Smooth muscle cell (in vitro differentiated cells): ENCODE data around the gene PCDHGB5. TPM values are rescaled to one million over a fixed set of nuclear protein-coding genes. Genes with fewer than 3 reads are reported as not detected.
"Not testable (repeated sequence)": the region's sequence is repeated elsewhere in the genome, so short reads cannot be mapped to it uniquely, and the experiment has no call there.

Experiments used
- DNase-seq: peaks from one replicate; lab custom pipeline; 2025; ENCODE audit not compliant: unreplicated experiment; lab: John Stamatoyannopoulos, UW
- H2AFZ ChIP-seq: fragments of 200-600 bp; sonication (generic); 2 replicates; pipeline ENCODE4 v1.6.0; 2016; ENCODE audit warnings: antibody characterized with exemption, low read depth, mild to moderate bottlenecking
- H3F3A ChIP-seq: fragments of 200-600 bp; sonication (generic); 2 replicates; pipeline ENCODE4 v1.6.0; 2017; ENCODE audit warnings: antibody characterized with exemption, low read depth
- H3K27ac ChIP-seq: fragments of 200-600 bp; sonication (generic); 2 replicates; pipeline ENCODE4 v1.5.1; 2016; ENCODE audit warnings: low read depth, mild to moderate bottlenecking
- H3K27me3 ChIP-seq: fragments of 200-600 bp; sonication (generic); 2 replicates; pipeline ENCODE4 v1.6.1; 2016; ENCODE audit warnings: low read depth, mild to moderate bottlenecking
- H3K36me3 ChIP-seq: fragments of 200-600 bp; sonication (generic); 2 replicates; pipeline ENCODE4 v1.5.1; 2016; ENCODE audit warnings: low read depth
- H3K4me1 ChIP-seq: fragments of 200-600 bp; sonication (generic); 2 replicates; pipeline ENCODE4 v1.5.1; 2016; ENCODE audit warnings: low read depth
- H3K4me2 ChIP-seq: fragments of 200-600 bp; sonication (generic); 2 replicates; pipeline ENCODE4 v1.6.0; 2016; ENCODE audit warnings: mild to moderate bottlenecking
- H3K4me3 ChIP-seq: fragments of 200-600 bp; sonication (generic); 2 replicates; pipeline ENCODE4 v1.5.1; 2016; ENCODE audit warnings: mild to moderate bottlenecking
- H3K79me2 ChIP-seq: fragments of 200-600 bp; sonication (generic); 2 replicates; pipeline ENCODE4 v1.6.0; 2016; ENCODE audit warnings: low read depth, mild to moderate bottlenecking
- H3K9ac ChIP-seq: fragments of 200-600 bp; sonication (generic); 2 replicates; pipeline ENCODE4 v1.6.0; 2016; ENCODE audit warnings: low read depth
- H3K9me3 ChIP-seq: fragments of 200-600 bp; sonication (generic); replicated peaks from 2 replicates; pipeline ENCODE4 v1.5.1; 2016; ENCODE audit warnings: low read depth
- H4K20me1 ChIP-seq: fragments of 200-600 bp; sonication (generic); 2 replicates; pipeline ENCODE4 v1.6.0; 2016; ENCODE audit warnings: low read depth
- WGBS: methylation state at CpG from one replicate; pipeline ENCODE4 v1.1.7; 2016; ENCODE audit warnings: low lambda C conversion rate; 5-methylcytosine and 5-hydroxymethylcytosine counted together
- polyA plus RNA-seq: library from polyadenylated mRNA; unstranded; fragments of >200 nt; fragmentation: Nextera tagmentation; extraction: Ambion mirVana; gene quantifications from 2 replicates; pipeline ENCODE4 v1.2.1, GENCODE V29; 2016
- total RNA-seq: library from RNA; depleted of rRNA; stranded (reverse); fragments of >200 nt; gene quantifications from 2 replicates; pipeline ENCODE4 v1.2.3, GENCODE V29; 2014
- TF ChIP-seq, protein P1 (sequence below): fragments of 200-600 bp; sonication (generic); IDR thresholded peaks from 2 replicates; pipeline ENCODE4 v1.5.1; 2017; ENCODE audit warnings: borderline replicate concordance, mild to moderate bottlenecking, antibody characterized with exemption; ENCODE audit not compliant: insufficient read depth, poor library complexity, severe bottlenecking

PCDHGB5 gene
- total and polyA plus RNA-seq, 2 experiments from 2014 or later = 3.3 to 4.2 TPM

DNA sequence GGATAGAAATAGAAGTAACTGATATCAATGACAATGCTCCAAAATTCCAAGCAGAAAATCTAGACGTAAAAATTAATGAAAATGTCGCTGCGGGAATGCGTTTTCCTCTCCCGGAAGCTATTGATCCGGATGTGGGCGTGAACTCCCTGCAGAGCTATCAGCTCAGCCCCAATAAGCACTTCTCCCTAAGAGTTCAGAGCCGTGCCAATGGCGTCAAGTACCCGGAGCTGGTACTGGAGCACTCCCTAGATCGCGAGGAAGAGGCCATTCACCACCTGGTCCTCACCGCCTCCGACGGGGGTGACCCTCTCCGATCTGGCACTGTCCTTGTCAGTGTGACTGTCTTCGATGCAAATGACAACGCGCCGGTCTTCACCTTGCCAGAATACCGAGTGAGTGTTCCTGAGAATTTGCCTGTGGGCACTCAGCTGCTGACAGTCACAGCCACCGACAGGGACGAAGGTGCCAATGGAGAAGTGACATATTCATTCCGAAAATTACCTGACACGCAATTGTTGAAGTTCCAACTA, 15.9 kb downstream of the PCDHGB5 start:
- H3K27me3 ChIP-seq = no peaks in the 10 kb centered on the region
- peaks cover 5% of the 10 kb centered on the region for H3K4me1 ChIP-seq
- peaks cover 38% of the 10 kb centered on the region for H3K79me2 ChIP-seq
- no peaks in the 10 kb centered on the region for H3F3A ChIP-seq
- peak overlapping the region; percentile 66 for H3K4me3 ChIP-seq
- H3K9ac ChIP-seq = no peak overlapping the region
- peak overlapping the region; percentile 92 for H2AFZ ChIP-seq
- 64% methylated on average over 25 of the region's 25 CpGs for WGBS
- no peak for DNase-seq
- H3K4me2 ChIP-seq = peak overlapping the region; percentile 86
- no peak overlapping the region for H3K27ac ChIP-seq
- H3K9me3 ChIP-seq = no peaks in the 10 kb centered on the region
- TF ChIP-seq, protein P1, sequence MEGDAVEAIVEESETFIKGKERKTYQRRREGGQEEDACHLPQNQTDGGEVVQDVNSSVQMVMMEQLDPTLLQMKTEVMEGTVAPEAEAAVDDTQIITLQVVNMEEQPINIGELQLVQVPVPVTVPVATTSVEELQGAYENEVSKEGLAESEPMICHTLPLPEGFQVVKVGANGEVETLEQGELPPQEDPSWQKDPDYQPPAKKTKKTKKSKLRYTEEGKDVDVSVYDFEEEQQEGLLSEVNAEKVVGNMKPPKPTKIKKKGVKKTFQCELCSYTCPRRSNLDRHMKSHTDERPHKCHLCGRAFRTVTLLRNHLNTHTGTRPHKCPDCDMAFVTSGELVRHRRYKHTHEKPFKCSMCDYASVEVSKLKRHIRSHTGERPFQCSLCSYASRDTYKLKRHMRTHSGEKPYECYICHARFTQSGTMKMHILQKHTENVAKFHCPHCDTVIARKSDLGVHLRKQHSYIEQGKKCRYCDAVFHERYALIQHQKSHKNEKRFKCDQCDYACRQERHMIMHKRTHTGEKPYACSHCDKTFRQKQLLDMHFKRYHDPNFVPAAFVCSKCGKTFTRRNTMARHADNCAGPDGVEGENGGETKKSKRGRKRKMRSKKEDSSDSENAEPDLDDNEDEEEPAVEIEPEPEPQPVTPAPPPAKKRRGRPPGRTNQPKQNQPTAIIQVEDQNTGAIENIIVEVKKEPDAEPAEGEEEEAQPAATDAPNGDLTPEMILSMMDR = no peak
- no peaks in the 10 kb centered on the region for H4K20me1 ChIP-seq
- H3K36me3 ChIP-seq = peaks cover 7% of the 10 kb centered on the region

DNA sequence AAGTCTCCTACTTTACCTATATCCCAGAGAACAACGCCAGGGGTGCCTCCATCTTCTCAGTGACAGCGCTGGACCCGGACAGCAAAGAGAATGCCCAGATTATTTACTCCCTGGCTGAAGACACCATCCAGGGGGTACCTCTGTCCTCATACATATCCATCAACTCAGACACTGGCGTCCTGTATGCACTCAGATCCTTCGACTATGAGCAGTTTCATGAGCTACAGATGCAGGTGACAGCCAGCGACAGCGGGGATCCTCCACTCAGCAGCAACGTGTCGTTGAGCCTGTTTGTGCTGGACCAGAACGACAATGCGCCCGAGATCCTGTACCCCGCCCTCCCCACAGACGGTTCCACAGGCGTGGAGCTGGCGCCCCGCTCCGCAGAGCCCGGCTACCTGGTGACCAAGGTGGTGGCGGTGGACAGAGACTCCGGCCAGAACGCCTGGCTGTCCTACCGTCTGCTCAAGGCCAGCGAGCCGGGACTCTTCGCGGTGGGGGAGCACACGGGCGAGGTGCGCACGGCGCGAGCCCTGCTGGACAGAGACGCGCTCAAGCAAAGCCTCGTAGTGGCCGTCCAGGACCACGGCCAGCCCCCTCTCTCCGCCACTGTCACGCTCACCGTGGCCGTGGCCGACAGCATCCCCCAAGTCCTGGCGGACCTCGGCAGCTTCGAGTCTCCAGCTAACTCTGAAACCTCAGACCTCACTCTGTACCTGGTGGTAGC, 17.0 kb downstream of the PCDHGB5 start:
- not testable (repeated sequence) for H3F3A ChIP-seq, DNase-seq, H3K4me2 ChIP-seq, H3K36me3 ChIP-seq, H3K27me3 ChIP-seq, H2AFZ ChIP-seq, H3K4me3 ChIP-seq, H3K27ac ChIP-seq, H4K20me1 ChIP-seq, H3K4me1 ChIP-seq, H3K9me3 ChIP-seq, H3K9ac ChIP-seq
- H3K79me2 ChIP-seq = peaks cover 46% of the 10 kb centered on the region
- 98% methylated on average over 45 of the region's 46 CpGs for WGBS

- H2AFZ ChIP-seq, H3K9me3 ChIP-seq, H4K20me1 ChIP-seq, H3K4me1 ChIP-seq, H3K9ac ChIP-seq, H3K27ac ChIP-seq, H3K4me3 ChIP-seq, H3K4me2 ChIP-seq, DNase-seq, H3F3A ChIP-seq, H3K27me3 ChIP-seq: not testable (repeated sequence)
- WGBS = 99% methylated on average over 24 of the region's 24 CpGs
- Histone ChIP-seq H3K79me2 (peaks cover 52% of the 10 kb centered on the region), H3K36me3 (peaks cover 12% of the 10 kb centered on the region)
Observed at GRCh38 chr5:141415275-141415618, 17.5 kb downstream of the PCDHGB5 start.

DNA sequence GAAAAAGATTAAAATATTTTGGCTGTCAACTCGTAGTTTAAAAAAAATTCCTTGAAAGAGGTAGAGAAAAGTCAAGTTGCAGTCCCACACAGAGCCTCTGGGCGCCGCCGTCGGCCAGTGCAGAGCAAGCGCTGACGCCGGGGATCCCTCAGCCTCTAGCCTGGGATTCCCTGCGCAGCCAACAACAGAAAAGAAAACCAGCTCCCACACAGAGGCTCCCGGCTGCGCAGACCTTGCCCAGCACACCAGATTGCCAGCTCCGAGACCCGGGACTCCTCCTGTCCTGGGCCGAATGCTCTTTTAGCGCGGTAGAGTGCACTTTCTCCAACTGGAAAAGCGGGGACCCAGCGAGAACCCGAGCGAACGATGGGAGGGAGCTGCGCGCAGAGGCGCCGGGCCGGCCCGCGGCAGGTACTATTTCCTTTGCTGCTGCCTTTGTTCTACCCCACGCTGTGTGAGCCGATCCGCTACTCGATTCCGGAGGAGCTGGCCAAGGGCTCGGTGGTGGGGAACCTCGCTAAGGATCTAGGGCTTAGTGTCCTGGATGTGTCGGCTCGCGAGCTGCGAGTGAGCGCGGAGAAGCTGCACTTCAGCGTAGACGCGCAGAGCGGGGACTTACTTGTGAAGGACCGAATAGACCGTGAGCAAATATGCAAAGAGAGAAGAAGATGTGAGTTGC, 19.9 kb downstream of the PCDHGB5 start, which contains the start of gene PCDHGB7:
TSS of gene PCDHGB7 (plus strand) at position 184 of the 679 bp plus-strand sequence. CDS start at position 367, 183 bp downstream.
- peak within 1 kb of the TSS; percentile 83 for H3K4me2 ChIP-seq
- H3K9me3 ChIP-seq = peaks cover 20% of the 10 kb centered on the region
- peak within 1 kb of the TSS; percentile 51 for H3K9ac ChIP-seq
- WGBS = 6% methylated on average over 47 of the region's 47 CpGs
- peaks cover 32% of the 10 kb centered on the region for H3K36me3 ChIP-seq
- H2AFZ ChIP-seq = peak within 1 kb of the TSS; percentile 43
- H4K20me1 ChIP-seq, H3K4me1 ChIP-seq, H3K27me3 ChIP-seq, H3F3A ChIP-seq: not testable (repeated sequence)
- TF ChIP-seq, protein P1 = peak; percentile 78
- peak within 1 kb of the TSS; percentile 57 for H3K27ac ChIP-seq
- peak; percentile 36 for DNase-seq
- peaks cover 69% of the 10 kb centered on the region for H3K79me2 ChIP-seq
- H3K4me3 ChIP-seq = peak within 1 kb of the TSS; percentile 55
